HG03565 (cell line): Measurements from ENCODE around the gene DNAI4.
"Not testable (repeated sequence)": the region's sequence is repeated elsewhere in the genome, so short reads cannot be mapped to it uniquely, and the experiment has no call there.

ENCODE experiments used
- ATAC-seq: cut with Tn5 transposase; IDR thresholded peaks from one replicate; pipeline ENCODE4 v1.9.1; 2021; ENCODE audit warnings: mild to moderate bottlenecking, moderate library complexity; ENCODE audit not compliant: unreplicated experiment

DNAI4 gene

DNA sequence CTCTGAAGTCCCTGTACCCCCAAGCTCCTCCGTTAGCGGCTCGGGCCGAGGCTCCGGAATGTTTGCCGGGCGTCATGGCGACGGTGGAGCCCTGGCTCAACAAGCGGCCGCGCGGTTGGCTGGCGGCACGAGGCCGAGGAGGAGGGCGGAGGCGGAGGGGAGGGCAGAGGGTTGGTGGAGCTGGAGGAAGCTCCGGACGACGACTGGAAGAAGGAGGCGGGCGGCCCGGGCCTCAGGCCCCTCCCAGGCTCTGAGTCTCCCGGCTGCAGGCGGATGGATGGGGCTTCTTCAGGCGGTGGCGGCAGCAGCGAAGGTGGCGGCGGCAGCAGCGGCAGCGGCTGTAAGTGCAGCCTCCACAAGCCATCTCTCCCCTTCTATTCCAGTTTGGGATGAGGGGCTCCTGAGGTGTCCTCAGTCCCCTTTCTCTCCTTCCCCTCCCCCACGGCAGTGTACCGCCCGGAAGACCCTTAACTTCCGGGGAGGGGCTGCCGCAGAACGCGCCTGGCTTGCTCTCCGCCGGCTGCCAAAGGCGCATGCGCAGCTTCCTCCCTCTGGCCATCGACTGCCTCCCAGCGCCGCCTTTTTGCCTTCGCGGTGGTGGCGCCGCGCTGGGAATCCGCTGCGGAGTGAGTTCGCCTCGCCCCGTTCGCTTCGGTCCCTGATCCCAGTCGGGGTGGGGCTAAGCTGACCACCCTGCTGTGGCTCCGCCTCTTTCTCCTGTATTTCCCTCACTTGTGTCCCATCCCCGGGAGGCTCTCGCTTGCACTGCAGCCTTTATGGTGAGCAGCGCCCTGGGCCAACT is at the start of gene DNAI4, which contains the start of gene MIER1:
DNAI4 (minus strand) TSS at position 101 of the 802 bp plus-strand sequence; CDS start at position 76, 25 bp downstream.
MIER1 (plus strand) TSS at position 235 of the 802 bp plus-strand sequence; CDS start at position 274, 39 bp downstream.
- peak; percentile 86 for ATAC-seq

GRCh38 chr1:66968574-66968973 is 43.9 kb upstream of the DNAI4 start:
- ATAC-seq = no peak

DNA sequence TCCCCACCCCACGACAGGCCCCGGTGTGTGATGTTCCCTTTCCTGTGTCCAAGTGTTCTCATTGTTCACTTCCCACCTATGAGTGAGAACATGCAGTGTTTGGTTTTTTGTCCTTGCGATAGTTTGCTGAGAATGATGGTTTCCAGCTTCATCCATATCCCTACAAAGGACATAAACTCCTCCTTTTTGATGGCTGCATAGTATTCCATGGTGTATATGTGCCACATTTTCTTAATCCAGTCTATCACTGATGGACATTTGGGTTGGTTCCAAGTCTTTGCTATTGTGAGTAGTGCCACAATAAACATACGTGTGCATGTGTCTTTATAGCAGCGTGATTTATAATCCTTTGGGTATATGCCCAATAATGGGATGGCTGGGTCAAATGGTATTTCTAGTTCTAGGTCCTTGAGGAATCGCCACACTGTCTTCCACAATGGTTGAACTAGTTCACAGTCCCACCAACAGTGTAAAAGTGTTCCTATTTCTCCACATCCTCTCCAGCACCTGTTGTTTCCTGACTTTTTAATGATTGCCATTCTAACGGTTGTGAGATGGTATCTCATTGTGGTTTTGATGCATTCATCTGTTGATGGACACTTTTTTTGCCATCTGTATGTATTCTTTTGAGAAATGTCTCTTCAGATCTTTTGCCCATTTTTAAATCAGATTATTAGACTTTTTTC is 41.7 kb upstream of the DNAI4 start:
- ATAC-seq = not testable (repeated sequence)

- ATAC-seq = no peak
These were observed 33.3 kb upstream of the DNAI4 start for GRCh38 chr1:66957938-66958337.

- ATAC-seq = peak; percentile 51
These were observed 29.6 kb upstream of the DNAI4 start for GRCh38 chr1:66954208-66954607.

- ATAC-seq = no peak
These were observed 26.9 kb upstream of the DNAI4 start for GRCh38 chr1:66951513-66951912.

DNA sequence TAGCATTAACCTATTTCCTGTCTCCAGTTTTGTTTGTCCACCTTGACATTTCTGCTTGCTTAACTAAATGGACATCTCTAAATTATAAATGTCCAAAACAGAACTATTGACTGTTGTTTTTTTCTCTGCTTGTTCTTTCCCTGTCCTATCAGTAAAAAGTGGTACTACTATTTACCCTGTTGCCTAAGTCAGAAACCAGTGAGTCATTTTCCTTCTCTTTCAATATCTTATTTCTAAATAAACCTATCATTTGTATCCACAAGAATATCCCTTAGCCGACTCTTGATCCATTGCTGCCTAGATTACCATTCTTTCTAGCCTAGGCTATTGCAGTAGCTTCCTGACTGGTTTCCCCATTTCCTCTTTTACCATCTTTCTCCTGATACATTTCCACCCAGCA is 22.6 kb upstream of the DNAI4 start:
- no peak for ATAC-seq

DNA sequence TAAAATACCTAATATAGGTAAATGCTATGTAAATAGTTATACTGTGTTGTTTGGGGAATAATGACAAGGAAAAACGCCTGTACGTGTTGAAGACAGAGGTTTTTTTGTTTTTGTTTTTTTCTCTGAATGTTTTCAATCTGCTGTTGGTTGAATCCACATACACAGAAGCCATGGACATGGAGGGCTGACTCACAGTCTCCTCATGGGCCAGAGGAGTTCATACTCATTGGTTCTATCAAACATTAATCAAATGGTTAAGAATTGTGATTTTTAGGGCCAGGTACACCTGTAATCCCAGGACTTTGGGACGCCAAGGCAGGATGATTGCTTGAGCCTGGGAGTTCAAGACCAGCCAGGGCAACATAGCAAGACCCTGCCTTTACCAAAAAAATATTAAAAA is 20.7 kb upstream of the DNAI4 start:
- ATAC-seq = no peak

DNA sequence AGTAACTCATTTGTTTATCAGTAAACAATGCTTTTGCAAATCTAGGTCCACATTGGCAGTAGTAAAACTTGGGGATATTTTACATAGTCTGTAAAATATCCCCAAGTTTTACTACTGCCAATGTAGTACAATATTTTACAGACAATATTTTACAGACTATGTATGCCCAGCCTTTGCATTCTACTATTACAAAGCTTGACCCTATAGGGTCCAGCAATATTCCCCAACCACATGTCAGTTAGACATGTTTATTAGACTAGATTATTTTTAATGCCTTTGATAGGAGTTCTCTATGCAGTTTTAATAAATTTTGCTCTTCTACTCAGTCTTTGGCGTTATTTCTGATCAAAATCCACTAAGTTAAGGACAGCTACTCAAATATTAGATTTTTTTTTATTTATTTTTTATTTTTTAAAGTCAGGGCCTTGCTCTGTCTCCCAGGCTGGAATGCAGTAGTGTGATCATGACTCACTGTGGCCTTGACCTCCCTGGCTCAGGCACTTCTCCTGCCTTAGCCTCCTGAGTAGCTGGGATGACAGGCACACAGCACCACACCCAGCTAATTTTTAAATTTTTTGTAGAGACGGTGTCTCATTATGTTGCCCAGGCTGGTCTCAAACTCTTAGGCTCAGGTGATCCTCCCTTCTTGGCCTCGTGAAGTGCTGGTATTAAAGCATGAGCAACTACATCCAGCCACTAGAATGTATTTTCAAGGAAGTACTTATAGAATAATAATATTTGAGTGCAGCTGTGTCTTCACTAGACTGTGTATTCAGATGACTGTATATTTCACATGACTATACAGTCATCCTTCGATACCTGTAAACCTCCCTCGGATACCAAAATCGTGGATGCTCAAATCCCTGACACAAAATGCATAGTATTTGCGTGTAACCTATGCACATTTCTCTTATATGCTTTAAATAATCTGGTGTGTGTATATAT is 19.9 kb upstream of the DNAI4 start:
- ATAC-seq = no peak

DNA sequence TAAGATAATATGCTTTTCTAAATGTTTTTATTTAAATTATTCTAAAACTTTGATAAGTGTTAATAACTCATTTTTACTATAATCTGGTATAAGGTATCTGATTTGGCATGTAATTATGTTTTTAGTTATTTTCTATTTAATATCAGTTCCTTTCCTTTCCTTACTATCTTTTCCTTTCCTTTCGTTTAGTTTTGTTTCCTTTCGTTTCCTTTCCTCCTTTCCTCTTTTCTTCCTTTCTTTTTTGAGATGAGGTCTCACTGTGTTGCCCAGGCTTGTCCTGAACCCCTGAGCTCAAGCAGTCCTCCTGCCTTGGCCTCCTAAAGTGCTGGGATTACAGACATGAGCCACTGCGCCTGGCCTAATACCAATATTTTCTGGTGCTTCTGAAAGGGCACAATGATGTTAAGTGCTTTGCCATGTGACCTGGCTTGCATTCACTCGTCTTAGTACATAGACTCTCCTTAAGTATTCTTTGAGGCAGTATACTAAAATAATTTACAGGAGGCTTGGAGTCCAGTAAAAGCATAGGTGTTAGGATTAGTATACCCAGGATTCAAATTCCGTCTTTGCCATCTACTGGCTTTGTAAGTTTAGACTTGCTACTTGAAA is 18.8 kb upstream of the DNAI4 start:
- ATAC-seq = no peak

DNA sequence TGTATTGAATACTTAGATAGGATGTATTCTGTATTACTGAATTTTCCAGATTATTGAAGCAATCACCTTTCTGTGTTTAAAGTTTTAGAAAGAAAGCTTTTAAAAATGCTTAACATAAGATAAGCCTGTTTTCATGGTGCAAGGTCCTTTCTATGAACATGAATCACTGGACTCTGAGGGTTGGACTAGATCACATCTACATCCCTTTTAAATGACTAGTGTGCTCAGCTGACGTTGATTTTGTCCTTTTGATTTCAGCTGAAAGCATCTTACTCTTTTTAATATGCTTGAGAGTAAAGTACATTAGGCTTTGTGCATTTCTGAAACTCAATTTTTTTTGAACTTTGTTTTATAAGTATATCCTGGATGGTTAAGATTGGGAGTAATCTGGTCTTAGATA is 16.3 kb upstream of the DNAI4 start:
- ATAC-seq = no peak

GRCh38 chr1:66938613-66939012 is 14.0 kb upstream of the DNAI4 start:
- no peak for ATAC-seq

DNA sequence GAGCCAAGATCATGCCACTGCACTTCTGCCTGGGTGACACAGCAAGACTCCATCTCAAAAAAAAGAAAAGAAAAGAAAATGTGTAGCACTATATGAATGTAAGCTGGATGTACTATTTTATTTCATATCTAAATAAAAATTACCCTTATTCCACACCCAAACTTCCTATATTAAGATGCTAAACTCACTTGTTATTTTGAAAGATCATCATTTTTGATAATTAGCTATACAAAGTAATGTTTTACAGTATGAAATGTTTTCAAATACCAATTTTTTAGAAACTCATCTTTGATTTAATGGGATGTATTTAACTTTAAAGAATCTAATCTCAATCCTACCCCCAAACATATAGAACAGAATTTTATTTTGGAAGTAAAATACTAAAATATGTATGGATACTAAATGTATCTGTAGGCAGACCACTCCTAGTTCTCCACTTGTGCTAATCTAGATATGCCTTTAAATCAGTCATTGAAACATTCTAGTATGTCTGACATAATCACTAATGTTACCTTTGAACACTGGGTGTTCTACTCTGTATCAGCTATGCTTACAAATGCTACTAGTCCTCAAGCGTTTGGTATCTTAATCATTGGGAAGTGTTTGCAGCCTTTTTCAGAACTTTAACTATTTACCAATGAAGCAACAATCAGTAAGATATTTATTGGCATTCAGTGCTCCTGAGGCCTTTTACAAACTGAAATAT is 13.0 kb upstream of the DNAI4 start:
- ATAC-seq = no peak

DNA sequence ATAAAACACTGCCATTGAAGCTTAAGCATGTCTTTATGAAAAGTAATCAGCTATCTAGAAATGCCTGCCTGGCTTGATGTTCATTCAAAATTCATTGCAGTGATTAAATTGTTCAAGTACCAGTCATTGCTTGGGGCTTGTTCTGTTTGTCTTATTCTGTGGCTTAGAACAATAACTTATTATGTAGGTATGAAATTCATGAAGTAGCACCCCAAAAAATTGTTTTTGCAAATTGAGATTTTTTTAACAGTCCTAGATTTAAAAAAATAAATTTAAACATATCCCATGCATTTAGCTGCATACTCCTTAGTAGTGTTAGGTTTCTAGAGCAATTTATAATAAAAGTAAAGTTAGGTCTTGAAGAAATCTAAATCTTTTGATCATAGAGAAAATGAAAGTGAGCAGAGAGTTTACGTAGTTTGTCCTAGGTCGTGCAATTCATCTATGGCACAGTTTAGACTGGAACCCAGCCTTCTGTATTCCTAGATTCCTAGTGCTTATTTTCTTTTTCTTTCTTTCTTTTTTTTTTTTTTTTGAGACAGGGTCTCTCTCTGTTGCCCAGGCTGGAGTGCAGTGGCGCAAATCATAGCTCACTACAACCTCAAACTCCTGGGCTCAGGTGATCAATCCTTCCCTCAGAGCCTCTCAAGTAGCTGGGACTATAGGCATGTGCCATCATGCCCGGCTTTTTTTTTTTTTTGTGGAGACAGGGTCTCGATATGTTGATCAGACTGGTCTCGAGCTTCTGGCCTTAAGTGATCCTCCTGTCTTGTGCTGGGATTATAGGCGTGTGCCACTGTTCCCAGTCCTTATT is 9.4 kb upstream of the DNAI4 start:
- ATAC-seq = no peak

DNA sequence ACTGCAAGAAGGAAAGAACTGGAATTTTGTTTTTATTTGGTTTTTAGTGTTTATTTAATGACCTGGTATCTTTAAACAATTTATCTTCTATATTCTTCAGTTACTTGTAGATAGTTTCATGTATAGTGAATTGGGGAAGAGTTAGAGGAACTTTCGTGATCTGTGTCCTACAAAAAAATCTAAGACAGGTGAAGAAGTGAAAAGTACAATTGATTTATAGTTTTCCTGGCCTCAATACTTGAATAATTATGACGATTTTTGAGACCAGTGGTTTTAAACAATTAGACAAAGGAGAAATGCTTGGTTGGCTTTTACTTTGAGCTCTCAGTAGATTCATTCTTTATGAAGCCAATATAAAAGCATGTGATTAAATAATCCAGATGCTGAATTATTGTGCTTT is 7.6 kb upstream of the DNAI4 start:
- no peak for ATAC-seq

- ATAC-seq = no peak
These were observed 6.9 kb upstream of the DNAI4 start for GRCh38 chr1:66931590-66931989.

- ATAC-seq = no peak
These were observed 6.1 kb upstream of the DNAI4 start for GRCh38 chr1:66930823-66931174.

DNA sequence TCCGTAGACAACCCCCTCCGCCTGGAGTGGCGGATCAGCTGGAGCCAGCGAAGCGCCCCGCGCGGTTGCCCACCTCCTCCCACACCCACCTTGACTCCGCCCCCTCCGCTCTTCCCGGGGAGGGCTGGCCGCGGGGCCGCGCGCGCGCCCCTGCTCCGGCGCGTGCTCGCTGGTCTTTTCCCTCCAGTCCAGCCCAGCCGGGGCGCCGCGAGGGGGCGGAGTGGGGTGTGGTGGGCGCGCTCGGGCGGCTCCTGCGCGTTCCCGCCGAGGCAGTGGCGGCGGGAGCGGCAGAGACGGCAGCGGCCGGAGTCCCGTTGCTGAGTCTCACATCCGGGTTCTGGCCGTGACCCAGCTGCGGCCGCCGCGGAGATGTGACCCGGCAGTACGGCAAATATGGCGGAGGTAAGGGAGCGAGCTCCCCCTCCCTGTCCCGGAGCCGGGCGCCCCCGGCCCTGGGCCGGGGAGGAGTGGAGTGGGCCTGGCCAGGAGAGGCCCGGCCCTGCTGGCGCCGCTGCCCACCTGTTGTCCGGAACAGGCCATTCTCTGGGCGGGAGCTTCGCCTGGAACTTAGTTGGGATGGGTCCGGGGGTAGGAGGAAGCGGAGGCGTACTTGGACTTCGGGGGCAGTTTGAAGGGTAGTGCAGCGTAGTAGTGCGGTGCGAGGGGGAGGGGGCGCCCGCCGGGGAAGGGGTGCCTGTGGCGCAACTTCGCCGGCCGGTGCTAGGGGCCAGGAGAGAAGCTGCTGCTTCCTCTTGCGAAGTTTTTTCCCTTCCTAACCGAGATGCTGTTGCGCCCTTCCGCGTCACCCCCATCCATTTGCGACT is 5.6 kb upstream of the DNAI4 start:
- ATAC-seq = peak; percentile 66

- ATAC-seq = no peak
These were observed 5.0 kb upstream of the DNAI4 start for GRCh38 chr1:66929691-66929998.
